ENCODE results near the gene NMB. TPM values are rescaled to one million over a fixed set of nuclear protein-coding genes. Genes with fewer than 3 reads are reported as not detected.

Gene NMB
- total RNA-seq, 1 experiment from 2014 or later = 7.1 TPM

GRCh38 chr15:84624359-84624758 lies 33.6 kb downstream of the NMB start:
- DNase-seq (ENCODE audit: unreplicated experiment) = no peak
- no TSS peak for BruUV-seq (replicated peaks)
- peaks cover 16% of the 10 kb centered on the region for H3K9me3 Mint-ChIP-seq (ENCODE audit: unreplicated experiment)
- no peaks in the 10 kb centered on the region for H3K4me1 Mint-ChIP-seq (ENCODE audit: insufficient read depth, unreplicated experiment)
- ChIA-PET CTCF (interaction anchor here (0.6 kb wide), 1 partner anchor 109 kb away, joined by 3 read pairs; no protein-coding TSS in a partner anchor), POLR2A (interaction anchor here (1.6 kb wide), 1 partner anchor 10 kb away, joined by 7 read pairs; no protein-coding TSS in a partner anchor)
- no peak for TF ChIP-seq CTCF (IDR thresholded peaks at IDR 0.05; ENCODE audit: unreplicated experiment)
- no peak overlapping the region for H3K27ac Mint-ChIP-seq (ENCODE audit: low read depth, unreplicated experiment)
- no peaks in the 10 kb centered on the region for H3K27me3 Mint-ChIP-seq (ENCODE audit: insufficient read depth, unreplicated experiment)
- peaks cover 8% of the 10 kb centered on the region for H3K36me3 Mint-ChIP-seq (ENCODE audit: insufficient read depth, unreplicated experiment)
- no peak overlapping the region for H3K4me3 Mint-ChIP-seq (ENCODE audit: unreplicated experiment)
- intact Hi-C loops (cut with micrococcal nuclease) = no loop called here

GRCh38 chr15:84621358-84621979 lies 36.5 kb downstream of the NMB start:
- Mint-ChIP-seq H3K27me3 (ENCODE audit: insufficient read depth, unreplicated experiment) (no peaks in the 10 kb centered on the region), H3K4me1 (ENCODE audit: insufficient read depth, unreplicated experiment) (no peaks in the 10 kb centered on the region), H3K27ac (ENCODE audit: low read depth, unreplicated experiment) (no peak overlapping the region), H3K36me3 (ENCODE audit: insufficient read depth, unreplicated experiment) (peaks cover 8% of the 10 kb centered on the region), H3K4me3 (ENCODE audit: unreplicated experiment) (no peak overlapping the region), H3K9me3 (ENCODE audit: unreplicated experiment) (peaks cover 16% of the 10 kb centered on the region)
- ChIA-PET CTCF (interaction anchor here (0.6 to 1.0 kb wide), 3 partner anchors 9 to 218 kb away, joined by 3 to 4 read pairs (median 3); no protein-coding TSS in a partner anchor), POLR2A (interaction anchor here (1.1 to 4.4 kb wide), 2 partner anchors 9 to 13 kb away, joined by 5 to 25 read pairs; no protein-coding TSS in a partner anchor)
- DNase-seq (ENCODE audit: unreplicated experiment) = no peak
- no peak for TF ChIP-seq CTCF (IDR thresholded peaks at IDR 0.05; ENCODE audit: unreplicated experiment)
- no TSS peak for BruUV-seq (replicated peaks)
- intact Hi-C loops (cut with micrococcal nuclease) = no loop called here

- peaks cover 8% of the 10 kb centered on the region for H3K36me3 Mint-ChIP-seq (ENCODE audit: insufficient read depth, unreplicated experiment)
- no peak for DNase-seq (ENCODE audit: unreplicated experiment)
- no peak overlapping the region for H3K27ac Mint-ChIP-seq (ENCODE audit: low read depth, unreplicated experiment)
- peaks cover 16% of the 10 kb centered on the region for H3K9me3 Mint-ChIP-seq (ENCODE audit: unreplicated experiment)
- POLR2A ChIA-PET = interaction anchor here (1.1 to 4.4 kb wide), 2 partner anchors 10 to 13 kb away, joined by 5 to 25 read pairs; no protein-coding TSS in a partner anchor
- no peaks in the 10 kb centered on the region for H3K4me1 Mint-ChIP-seq (ENCODE audit: insufficient read depth, unreplicated experiment)
- intact Hi-C loops (cut with micrococcal nuclease) = no loop called here
- BruUV-seq (replicated peaks) = no TSS peak
- CTCF ChIA-PET = interaction anchor here (0.8 to 1.0 kb wide), 3 partner anchors 9 to 14 kb away, joined by 3 to 4 read pairs (median 3); no protein-coding TSS in a partner anchor
- no peak overlapping the region for H3K4me3 Mint-ChIP-seq (ENCODE audit: unreplicated experiment)
- TF ChIP-seq CTCF (IDR thresholded peaks at IDR 0.05; ENCODE audit: unreplicated experiment) = no peak
- H3K27me3 Mint-ChIP-seq (ENCODE audit: insufficient read depth, unreplicated experiment) = no peaks in the 10 kb centered on the region
Observed at GRCh38 chr15:84620626-84621025, 37.4 kb downstream of the NMB start.

- no TSS peak for BruUV-seq (replicated peaks)
- Mint-ChIP-seq H3K4me3 (ENCODE audit: unreplicated experiment) (no peak overlapping the region), H3K36me3 (ENCODE audit: insufficient read depth, unreplicated experiment) (peaks cover 8% of the 10 kb centered on the region), H3K4me1 (ENCODE audit: insufficient read depth, unreplicated experiment) (no peaks in the 10 kb centered on the region), H3K9me3 (ENCODE audit: unreplicated experiment) (peaks cover 15% of the 10 kb centered on the region), H3K27ac (ENCODE audit: low read depth, unreplicated experiment) (no peak overlapping the region), H3K27me3 (ENCODE audit: insufficient read depth, unreplicated experiment) (no peaks in the 10 kb centered on the region)
- CTCF ChIA-PET = no interaction called here
- intact Hi-C loops (cut with micrococcal nuclease) = no loop called here
- no peak for TF ChIP-seq CTCF (IDR thresholded peaks at IDR 0.05; ENCODE audit: unreplicated experiment)
- POLR2A ChIA-PET = interaction anchor here (0.7 kb wide), 1 partner anchor 45 kb away, joined by 3 read pairs; no protein-coding TSS in a partner anchor
- no peak for DNase-seq (ENCODE audit: unreplicated experiment)
Observed at GRCh38 chr15:84616235-84616634, 41.8 kb downstream of the NMB start.
